ENCODE results near the gene TEX2.

TEX2 gene

GRCh38 chr17:64269687-64270649, 6.9 kb upstream of the TEX2 start:
- no peak for DNase-seq

GRCh38 chr17:64264891-64265290, 1.8 kb upstream of the TEX2 start:
- DNase-seq = no peak

DNA sequence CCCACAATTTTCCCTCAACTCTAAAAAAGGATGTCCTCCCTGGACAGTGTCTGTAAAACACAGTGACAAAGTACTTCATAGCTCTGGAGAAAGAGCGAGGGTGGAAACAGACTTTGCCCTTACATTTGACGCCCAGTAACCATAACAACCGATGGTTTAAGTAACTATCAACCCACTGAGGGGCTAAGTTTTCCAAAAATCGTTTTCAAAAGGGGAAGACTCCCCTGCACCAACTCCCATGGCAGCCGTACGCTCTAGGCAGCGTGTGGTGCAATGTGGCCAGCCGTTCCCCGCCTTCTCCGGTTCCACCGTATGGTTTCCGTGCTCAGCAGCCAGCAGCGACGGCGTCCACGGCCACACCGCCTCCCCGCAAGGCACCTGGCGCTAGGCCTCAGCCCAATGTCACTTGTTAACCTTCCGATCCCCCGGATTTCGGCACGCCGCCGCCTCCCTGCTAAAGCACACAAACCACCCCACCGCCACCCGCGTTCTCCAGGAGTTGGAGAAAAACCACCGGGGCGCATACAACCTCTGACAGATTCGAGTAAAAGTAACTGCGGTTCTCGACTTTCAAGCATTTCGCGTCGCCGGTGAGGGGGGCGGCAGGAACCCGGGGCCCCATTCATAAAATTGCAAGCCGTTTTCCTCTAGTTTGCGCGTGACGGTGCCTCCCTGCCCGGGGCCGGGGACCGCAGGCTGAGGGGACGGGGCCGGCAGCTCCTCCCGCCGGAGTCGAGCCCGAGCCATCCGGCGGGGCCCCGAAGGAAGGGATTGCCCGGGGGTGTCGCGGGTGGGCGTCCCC, 661 bp downstream of the TEX2 start:
- peak; percentile 70 for DNase-seq

- peak; percentile 79 for DNase-seq
Measured at GRCh38 chr17:64261417-64262145, 1.5 kb downstream of the TEX2 start.

DNA sequence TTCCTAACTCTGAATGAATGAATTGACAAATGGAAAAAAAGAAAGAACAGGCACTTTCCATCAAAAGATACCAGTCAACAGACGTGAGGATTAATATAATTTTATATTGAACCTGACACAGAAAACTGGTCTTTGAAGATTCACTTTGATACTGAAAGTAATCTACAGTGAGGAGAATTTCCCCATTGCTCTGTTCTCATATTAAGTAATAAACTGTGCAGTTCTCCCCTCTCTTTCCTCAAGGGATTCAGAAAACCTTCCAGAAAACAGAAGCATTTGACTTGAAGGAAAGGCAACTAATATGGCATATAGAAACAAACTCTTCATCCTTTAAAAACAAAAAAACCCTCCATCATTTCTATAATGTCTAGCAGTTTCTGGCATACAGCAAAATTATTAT, 2.2 kb downstream of the TEX2 start:
- DNase-seq = no peak

DNA sequence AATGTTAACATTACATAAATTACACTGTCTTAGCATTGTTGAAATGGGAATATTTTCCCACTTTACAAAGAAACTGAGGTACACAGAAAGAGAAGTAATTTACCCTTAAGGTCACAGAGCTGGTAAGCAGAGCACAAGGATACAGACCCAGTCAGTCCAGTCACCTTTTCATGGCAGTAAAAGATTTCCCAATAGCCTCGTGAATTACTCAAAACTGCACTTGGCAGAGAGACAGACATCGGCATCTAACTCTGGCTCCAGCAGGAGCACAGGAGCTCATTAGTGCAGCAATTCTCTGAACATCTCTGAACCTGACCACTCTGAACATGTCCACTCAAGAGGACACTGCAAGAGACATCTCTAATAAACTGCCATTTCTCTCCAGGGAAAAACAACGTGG, 3.1 kb downstream of the TEX2 start:
- DNase-seq = no peak

GRCh38 chr17:64259426-64259825, 3.6 kb downstream of the TEX2 start:
- DNase-seq = no peak

- DNase-seq = no peak
Measured at GRCh38 chr17:64256913-64257807, 5.9 kb downstream of the TEX2 start.

DNA sequence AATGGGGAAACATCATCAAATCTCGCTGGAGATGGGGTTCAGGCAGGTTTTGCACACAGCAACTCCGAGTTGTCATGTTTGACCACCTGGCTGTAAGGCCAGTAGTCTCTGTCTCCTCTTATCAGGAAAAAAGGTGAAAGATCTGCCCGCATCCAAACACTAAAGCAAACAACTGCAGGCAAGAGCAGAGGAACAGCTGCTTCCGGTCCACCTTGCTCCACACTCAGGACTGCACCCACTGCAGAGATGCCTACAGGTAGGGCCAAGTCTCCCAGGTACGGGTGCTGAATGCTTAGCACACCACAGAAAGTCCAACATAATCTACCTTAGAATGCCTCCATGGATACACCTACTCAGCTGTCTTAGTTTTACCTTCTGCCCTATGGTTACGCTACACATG, 7.3 kb downstream of the TEX2 start:
- DNase-seq = no peak

GRCh38 chr17:64254755-64255154, 8.3 kb downstream of the TEX2 start:
- no peak for DNase-seq

DNA sequence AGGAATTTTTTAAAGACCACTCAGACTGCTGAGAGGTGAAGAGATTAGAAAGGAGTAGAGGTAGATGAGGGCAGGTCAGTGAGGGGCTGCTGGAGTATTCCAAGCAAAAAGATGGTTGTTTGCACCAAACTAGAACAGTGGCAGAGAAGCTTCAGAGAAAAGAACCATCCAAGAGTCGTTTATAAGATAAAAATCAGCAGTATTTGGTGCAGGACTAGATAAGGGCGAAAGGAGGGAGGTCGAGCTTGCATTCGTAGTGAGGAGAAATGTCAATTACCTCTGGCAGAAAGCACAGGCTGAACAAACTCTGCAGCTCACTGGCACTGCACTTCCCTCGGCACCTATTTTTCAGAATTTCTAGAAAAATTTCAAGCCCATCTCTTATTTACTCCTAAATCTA, 9.6 kb downstream of the TEX2 start:
- peak; percentile 43 for DNase-seq

- no peak for DNase-seq
Measured at GRCh38 chr17:64252831-64253230, 10.2 kb downstream of the TEX2 start.

- no peak for DNase-seq
Measured at GRCh38 chr17:64250233-64250835, 12.7 kb downstream of the TEX2 start.

DNA sequence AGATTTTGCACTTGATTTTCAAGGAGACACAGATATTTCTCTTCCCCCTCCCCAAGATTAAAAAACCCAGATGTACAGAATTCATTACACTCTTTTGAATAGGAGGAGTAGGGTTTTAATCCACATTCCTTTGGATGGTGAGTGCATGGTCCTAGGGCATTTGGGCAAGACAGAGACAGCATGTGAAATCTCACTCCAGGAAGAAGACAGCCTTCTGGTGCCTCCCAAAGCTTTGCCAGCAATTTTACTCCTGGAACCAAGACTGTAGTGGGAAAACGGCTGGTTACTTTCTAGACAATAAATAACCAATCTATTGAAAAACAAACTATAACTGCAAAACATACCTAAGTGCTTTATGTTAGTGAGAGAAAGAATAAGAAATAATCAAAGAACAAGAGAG, 15.2 kb downstream of the TEX2 start:
- DNase-seq = no peak

GRCh38 chr17:64245218-64246145, 17.6 kb downstream of the TEX2 start:
- DNase-seq = no peak

- no peak for DNase-seq
Measured at GRCh38 chr17:64244165-64244564, 18.9 kb downstream of the TEX2 start.

DNA sequence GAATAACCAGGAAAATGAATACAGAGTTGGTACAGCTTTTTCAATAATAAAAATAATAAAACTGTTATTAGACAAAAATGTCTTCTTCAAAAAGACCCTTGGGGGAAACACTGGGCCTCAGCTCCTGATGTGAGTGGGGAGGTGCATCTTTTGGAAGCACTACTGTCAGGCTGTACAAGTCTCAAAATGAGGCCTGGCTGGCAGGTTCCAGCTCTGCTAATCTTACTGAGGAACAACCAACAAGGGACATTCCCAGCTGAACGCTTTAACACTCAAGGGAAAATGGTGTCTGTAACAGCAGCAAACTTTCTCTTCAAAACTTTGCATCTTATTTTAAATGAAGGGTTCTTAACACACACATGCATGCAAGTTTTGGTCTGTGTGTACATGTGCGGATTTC, 19.7 kb downstream of the TEX2 start:
- no peak for DNase-seq

GRCh38 chr17:64242633-64243032, 20.4 kb downstream of the TEX2 start:
- DNase-seq = no peak

DNA sequence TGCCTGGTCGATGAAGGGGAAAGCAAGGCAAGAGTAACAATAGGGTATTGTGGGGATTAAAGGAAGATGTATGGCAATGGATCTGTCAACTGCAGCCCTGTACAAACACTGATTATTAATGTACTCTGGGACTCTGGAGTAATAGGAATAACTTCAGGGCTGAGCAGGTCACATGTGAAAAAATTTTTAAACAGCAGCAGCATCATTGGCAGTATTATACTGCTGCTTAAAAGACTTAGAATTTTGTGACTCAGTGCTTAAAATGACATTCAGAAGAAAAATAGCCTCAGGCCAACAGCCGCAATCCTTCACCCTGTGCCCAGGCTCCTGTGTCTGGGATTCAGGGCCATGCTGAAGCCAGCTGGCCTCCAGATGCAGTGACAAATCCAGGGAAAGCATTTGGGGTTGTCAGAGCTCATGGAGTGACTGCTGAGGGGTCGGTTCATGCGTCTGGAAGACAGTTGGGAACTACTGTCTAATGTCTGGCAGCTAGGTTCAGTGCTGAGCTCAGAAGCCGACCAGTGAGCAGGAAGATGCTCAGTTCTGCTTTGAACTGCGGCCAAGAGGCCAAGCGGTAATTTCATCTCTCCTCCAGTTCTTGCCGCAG, 22.2 kb downstream of the TEX2 start:
- DNase-seq = peak; percentile 41

- DNase-seq = peak; percentile 43
Measured at GRCh38 chr17:64240261-64240740, 22.8 kb downstream of the TEX2 start.

Data from hematopoietic multipotent progenitor cell treated with erythropoietin and hydrocortisone succinate and interleukin-3 and kit ligand, for 4 days (in vitro differentiated cells).